ENCODE data around the gene SYT2.
"Not testable (repeated sequence)": the region's sequence is repeated elsewhere in the genome, so short reads cannot be mapped to it uniquely, and the experiment has no call there.

Gene SYT2

GRCh38 chr1:202561726-202562443 lies 148.4 kb downstream of the SYT2 start:
- Mint-ChIP-seq H3K4me3 (no peak overlapping the region), H3K9me3 (ENCODE audit: low read depth) (no peaks in the 10 kb centered on the region), H3K27ac (no peak overlapping the region), H3K4me1 (ENCODE audit: low read depth) (peaks cover 8% of the 10 kb centered on the region), H3K36me3 (peaks cover 4% of the 10 kb centered on the region), H3K27me3 (no peaks in the 10 kb centered on the region)

- H3K4me1 Mint-ChIP-seq (ENCODE audit: low read depth): peaks cover 6% of the 10 kb centered on the region
- no peak overlapping the region for H3K4me3 Mint-ChIP-seq
- no peak overlapping the region for H3K27ac Mint-ChIP-seq
- no peaks in the 10 kb centered on the region for H3K27me3 Mint-ChIP-seq
- H3K36me3 Mint-ChIP-seq: peaks cover 7% of the 10 kb centered on the region
- H3K9me3 Mint-ChIP-seq (ENCODE audit: low read depth): no peaks in the 10 kb centered on the region
These were observed 149.0 kb downstream of the SYT2 start for GRCh38 chr1:202561240-202561639.

- H3K4me3 Mint-ChIP-seq; H3K4me1 Mint-ChIP-seq (ENCODE audit: low read depth); H3K27me3 Mint-ChIP-seq; H3K36me3 Mint-ChIP-seq; H3K27ac Mint-ChIP-seq; H3K9me3 Mint-ChIP-seq (ENCODE audit: low read depth): not testable (repeated sequence)
These were observed 152.6 kb downstream of the SYT2 start for GRCh38 chr1:202557662-202558061.

GRCh38 chr1:202556037-202556436 lies 154.2 kb downstream of the SYT2 start:
- not testable (repeated sequence) for H3K27me3 Mint-ChIP-seq; H3K36me3 Mint-ChIP-seq; H3K4me3 Mint-ChIP-seq; H3K27ac Mint-ChIP-seq; H3K9me3 Mint-ChIP-seq (ENCODE audit: low read depth); H3K4me1 Mint-ChIP-seq (ENCODE audit: low read depth)

- H3K4me1 Mint-ChIP-seq (ENCODE audit: low read depth); H3K9me3 Mint-ChIP-seq (ENCODE audit: low read depth); H3K27me3 Mint-ChIP-seq; H3K36me3 Mint-ChIP-seq; H3K4me3 Mint-ChIP-seq; H3K27ac Mint-ChIP-seq: not testable (repeated sequence)
These were observed 155.6 kb downstream of the SYT2 start for GRCh38 chr1:202554619-202555018.

- H3K27ac Mint-ChIP-seq: no peak overlapping the region
These were observed 156.7 kb downstream of the SYT2 start for GRCh38 chr1:202553560-202554038.

GRCh38 chr1:202553078-202553477 lies 157.2 kb downstream of the SYT2 start:
- not testable (repeated sequence) for H3K4me1 Mint-ChIP-seq (ENCODE audit: low read depth); H3K36me3 Mint-ChIP-seq; H3K4me3 Mint-ChIP-seq; H3K27me3 Mint-ChIP-seq; H3K27ac Mint-ChIP-seq; H3K9me3 Mint-ChIP-seq (ENCODE audit: low read depth)

More at GRCh38 chr1:202553560-202554038, 156.7 kb downstream of the SYT2 start:
- no peaks in the 10 kb centered on the region for H3K4me1 Mint-ChIP-seq (ENCODE audit: low read depth)
- H3K36me3 Mint-ChIP-seq: peaks cover 7% of the 10 kb centered on the region
- H3K9me3 Mint-ChIP-seq (ENCODE audit: low read depth): no peaks in the 10 kb centered on the region
- H3K27me3 Mint-ChIP-seq: no peaks in the 10 kb centered on the region
- no peak overlapping the region for H3K4me3 Mint-ChIP-seq

- H3K4me3 Mint-ChIP-seq; H3K36me3 Mint-ChIP-seq; H3K4me1 Mint-ChIP-seq (ENCODE audit: low read depth); H3K9me3 Mint-ChIP-seq (ENCODE audit: low read depth); H3K27ac Mint-ChIP-seq; H3K27me3 Mint-ChIP-seq: not testable (repeated sequence)
These were observed 157.6 kb downstream of the SYT2 start for GRCh38 chr1:202552615-202553014.

- Mint-ChIP-seq H3K4me1 (ENCODE audit: low read depth) (no peaks in the 10 kb centered on the region), H3K27me3 (no peaks in the 10 kb centered on the region), H3K4me3 (no peak overlapping the region), H3K36me3 (peaks cover 7% of the 10 kb centered on the region), H3K27ac (no peak overlapping the region), H3K9me3 (ENCODE audit: low read depth) (no peaks in the 10 kb centered on the region)
These were observed 158.6 kb downstream of the SYT2 start for GRCh38 chr1:202551683-202552082.

GRCh38 chr1:202550088-202550487 lies 160.2 kb downstream of the SYT2 start:
- H3K4me1 Mint-ChIP-seq (ENCODE audit: low read depth); H3K27ac Mint-ChIP-seq; H3K9me3 Mint-ChIP-seq (ENCODE audit: low read depth); H3K4me3 Mint-ChIP-seq; H3K27me3 Mint-ChIP-seq: not testable (repeated sequence)
- H3K36me3 Mint-ChIP-seq: peaks cover 10% of the 10 kb centered on the region

GRCh38 chr1:202547215-202547614 lies 163.0 kb downstream of the SYT2 start:
- Mint-ChIP-seq H3K4me1 (ENCODE audit: low read depth) (no peaks in the 10 kb centered on the region), H3K36me3 (peaks cover 10% of the 10 kb centered on the region), H3K27me3 (no peaks in the 10 kb centered on the region), H3K9me3 (ENCODE audit: low read depth) (no peaks in the 10 kb centered on the region), H3K4me3 (no peak overlapping the region), H3K27ac (no peak overlapping the region)

GRCh38 chr1:202546796-202547195 lies 163.5 kb downstream of the SYT2 start:
- H3K4me1 Mint-ChIP-seq (ENCODE audit: low read depth); H3K27me3 Mint-ChIP-seq; H3K36me3 Mint-ChIP-seq; H3K4me3 Mint-ChIP-seq; H3K9me3 Mint-ChIP-seq (ENCODE audit: low read depth); H3K27ac Mint-ChIP-seq: not testable (repeated sequence)

GRCh38 chr1:202546377-202546776 lies 163.9 kb downstream of the SYT2 start:
- H3K4me3 Mint-ChIP-seq; H3K9me3 Mint-ChIP-seq (ENCODE audit: low read depth); H3K27me3 Mint-ChIP-seq; H3K4me1 Mint-ChIP-seq (ENCODE audit: low read depth); H3K27ac Mint-ChIP-seq: not testable (repeated sequence)
- H3K36me3 Mint-ChIP-seq: peaks cover 11% of the 10 kb centered on the region

GRCh38 chr1:202545647-202546303 lies 164.5 kb downstream of the SYT2 start:
- not testable (repeated sequence) for H3K4me1 Mint-ChIP-seq (ENCODE audit: low read depth); H3K9me3 Mint-ChIP-seq (ENCODE audit: low read depth); H3K27ac Mint-ChIP-seq; H3K4me3 Mint-ChIP-seq; H3K27me3 Mint-ChIP-seq
- peaks cover 11% of the 10 kb centered on the region for H3K36me3 Mint-ChIP-seq

GRCh38 chr1:202544766-202545449 lies 165.3 kb downstream of the SYT2 start:
- peaks cover 14% of the 10 kb centered on the region for H3K36me3 Mint-ChIP-seq
- not testable (repeated sequence) for H3K4me3 Mint-ChIP-seq; H3K4me1 Mint-ChIP-seq (ENCODE audit: low read depth); H3K9me3 Mint-ChIP-seq (ENCODE audit: low read depth); H3K27me3 Mint-ChIP-seq; H3K27ac Mint-ChIP-seq

Measured in activated naive CD8-positive, alpha-beta T cell (primary cell).